ENCODE results near the gene ASGR2. TPM values are rescaled to one million over a fixed set of nuclear protein-coding genes. Genes with fewer than 3 reads are reported as not detected.

Gene ASGR2
- total RNA-seq, 1 donor from 2014 or later: not detected

GRCh38 chr17:7144213-7144612 is 29.6 kb upstream of the ASGR2 start:
- TF ChIP-seq CTCF (IDR thresholded peaks at IDR 0.05): no peak
- no peak for DNase-seq (ENCODE audit: low spot score)
- Mint-ChIP-seq H3K27ac (ENCODE audit: unreplicated experiment) (no peak overlapping the region), H3K4me1 (ENCODE audit: low read depth) (peaks cover 6% of the 10 kb centered on the region), H3K4me3 (ENCODE audit: unreplicated experiment) (no peak overlapping the region), H3K36me3 (ENCODE audit: low read depth) (no peaks in the 10 kb centered on the region), H3K9me3 (ENCODE audit: low read depth) (no peaks in the 10 kb centered on the region), H3K27me3 (ENCODE audit: low read depth) (peaks cover 30% of the 10 kb centered on the region)

- Mint-ChIP-seq H3K4me1 (ENCODE audit: low read depth) (peaks cover 6% of the 10 kb centered on the region), H3K9me3 (ENCODE audit: low read depth) (no peaks in the 10 kb centered on the region), H3K27me3 (ENCODE audit: low read depth) (peaks cover 39% of the 10 kb centered on the region), H3K36me3 (ENCODE audit: low read depth) (no peaks in the 10 kb centered on the region), H3K4me3 (ENCODE audit: unreplicated experiment) (no peak overlapping the region), H3K27ac (ENCODE audit: unreplicated experiment) (no peak overlapping the region)
- DNase-seq (ENCODE audit: low spot score): no peak
- TF ChIP-seq CTCF (IDR thresholded peaks at IDR 0.05): no peak
Observed at GRCh38 chr17:7141824-7142223, 27.2 kb upstream of the ASGR2 start.

- no peak overlapping the region for H3K27ac Mint-ChIP-seq (ENCODE audit: unreplicated experiment)
- no peaks in the 10 kb centered on the region for H3K36me3 Mint-ChIP-seq (ENCODE audit: low read depth)
- peaks cover 42% of the 10 kb centered on the region for H3K27me3 Mint-ChIP-seq (ENCODE audit: low read depth)
- TF ChIP-seq CTCF (IDR thresholded peaks at IDR 0.05): no peak
- H3K9me3 Mint-ChIP-seq (ENCODE audit: low read depth): no peaks in the 10 kb centered on the region
- H3K4me3 Mint-ChIP-seq (ENCODE audit: unreplicated experiment): no peak overlapping the region
- H3K4me1 Mint-ChIP-seq (ENCODE audit: low read depth): no peaks in the 10 kb centered on the region
- DNase-seq (ENCODE audit: low spot score): no peak
Observed at GRCh38 chr17:7139400-7139799, 24.8 kb upstream of the ASGR2 start.

- H3K4me1 Mint-ChIP-seq (ENCODE audit: low read depth): no peaks in the 10 kb centered on the region
- H3K36me3 Mint-ChIP-seq (ENCODE audit: low read depth): no peaks in the 10 kb centered on the region
- H3K27me3 Mint-ChIP-seq (ENCODE audit: low read depth): peaks cover 42% of the 10 kb centered on the region
- TF ChIP-seq CTCF (IDR thresholded peaks at IDR 0.05): no peak
- DNase-seq (ENCODE audit: low spot score): no peak
- H3K4me3 Mint-ChIP-seq (ENCODE audit: unreplicated experiment): no peak overlapping the region
- no peaks in the 10 kb centered on the region for H3K9me3 Mint-ChIP-seq (ENCODE audit: low read depth)
- H3K27ac Mint-ChIP-seq (ENCODE audit: unreplicated experiment): no peak overlapping the region
Observed at GRCh38 chr17:7138800-7139381, 24.3 kb upstream of the ASGR2 start.

- H3K9me3 Mint-ChIP-seq (ENCODE audit: low read depth): no peaks in the 10 kb centered on the region
- H3K4me3 Mint-ChIP-seq (ENCODE audit: unreplicated experiment): no peak overlapping the region
- H3K27me3 Mint-ChIP-seq (ENCODE audit: low read depth): peaks cover 45% of the 10 kb centered on the region
- TF ChIP-seq CTCF (IDR thresholded peaks at IDR 0.05): no peak
- DNase-seq (ENCODE audit: low spot score): no peak
- H3K27ac Mint-ChIP-seq (ENCODE audit: unreplicated experiment): no peak overlapping the region
- H3K36me3 Mint-ChIP-seq (ENCODE audit: low read depth): no peaks in the 10 kb centered on the region
- peaks cover 2% of the 10 kb centered on the region for H3K4me1 Mint-ChIP-seq (ENCODE audit: low read depth)
Observed at GRCh38 chr17:7137171-7137943, 22.7 kb upstream of the ASGR2 start.
